Measurements from ENCODE around the gene MRPS6.

MRPS6 gene

GRCh38 chr21:34148419-34148804 is 75.0 kb downstream of the MRPS6 start:
- Histone ChIP-seq H3K79me2 (ENCODE audit: control insufficient read depth, low read length) (no peaks in the 10 kb centered on the region), H3K4me3 (ENCODE audit: low read length) (no peak overlapping the region), H3F3A (ENCODE audit: control insufficient read depth, insufficient read depth) (no peaks in the 10 kb centered on the region), H3K4me2 (ENCODE audit: low read length) (no peak overlapping the region), H3K9me2 (replicated peaks; ENCODE audit: control insufficient read depth, low read length) (no peaks in the 10 kb centered on the region), H3K27me3 (ENCODE audit: control insufficient read depth, low read length) (no peaks in the 10 kb centered on the region), H4K20me1 (ENCODE audit: control insufficient read depth, insufficient read depth, low read depth, low read length) (no peaks in the 10 kb centered on the region), H3K4me1 (ENCODE audit: control insufficient read depth, low read length) (peaks cover 4% of the 10 kb centered on the region), H3K27ac (ENCODE audit: low read depth, low read length) (no peak overlapping the region), H3K36me3 (ENCODE audit: control insufficient read depth, low read length) (peaks cover 3% of the 10 kb centered on the region), H3K9me3 (ENCODE audit: control insufficient read depth, insufficient read depth, low read length) (no peaks in the 10 kb centered on the region)
- no peak for TF ChIP-seq EZH2phosphoT487 (IDR thresholded peaks at IDR 0.05; ENCODE audit: borderline replicate concordance, low read length)
- TF ChIP-seq CTCF (IDR thresholded peaks at IDR 0.05; ENCODE audit: low read depth, low read length, poor library complexity, severe bottlenecking): no peak

- Histone ChIP-seq H3K27me3 (ENCODE audit: control insufficient read depth, low read length) (no peaks in the 10 kb centered on the region), H3K9me3 (ENCODE audit: control insufficient read depth, insufficient read depth, low read length) (no peaks in the 10 kb centered on the region), H3K4me1 (ENCODE audit: control insufficient read depth, low read length) (peaks cover 4% of the 10 kb centered on the region), H3K27ac (ENCODE audit: low read depth, low read length) (no peak overlapping the region), H3K9me2 (replicated peaks; ENCODE audit: control insufficient read depth, low read length) (no peaks in the 10 kb centered on the region), H3K36me3 (ENCODE audit: control insufficient read depth, low read length) (no peaks in the 10 kb centered on the region; the same call in 1 of the 2 replicates), H3F3A (ENCODE audit: control insufficient read depth, insufficient read depth) (no peaks in the 10 kb centered on the region), H3K4me2 (ENCODE audit: low read length) (no peak overlapping the region), H4K20me1 (ENCODE audit: control insufficient read depth, insufficient read depth, low read depth, low read length) (no peaks in the 10 kb centered on the region), H3K4me3 (ENCODE audit: low read length) (no peak overlapping the region), H3K79me2 (ENCODE audit: control insufficient read depth, low read length) (no peaks in the 10 kb centered on the region)
- TF ChIP-seq EZH2phosphoT487 (IDR thresholded peaks at IDR 0.05; ENCODE audit: borderline replicate concordance, low read length): no peak
- no peak for TF ChIP-seq CTCF (IDR thresholded peaks at IDR 0.05; ENCODE audit: low read depth, low read length, poor library complexity, severe bottlenecking)
These were observed 75.6 kb downstream of the MRPS6 start for GRCh38 chr21:34148826-34149558.

GRCh38 chr21:34152500-34152899 is 79.1 kb downstream of the MRPS6 start:
- Histone ChIP-seq H3K36me3 (ENCODE audit: control insufficient read depth, low read length) (no peaks in the 10 kb centered on the region), H3K9me3 (ENCODE audit: control insufficient read depth, insufficient read depth, low read length) (no peaks in the 10 kb centered on the region), H3K4me3 (ENCODE audit: low read length) (no peak overlapping the region), H3K79me2 (ENCODE audit: control insufficient read depth, low read length) (no peaks in the 10 kb centered on the region), H3K4me1 (ENCODE audit: control insufficient read depth, low read length) (peaks cover 4% of the 10 kb centered on the region), H4K20me1 (ENCODE audit: control insufficient read depth, insufficient read depth, low read depth, low read length) (no peaks in the 10 kb centered on the region), H3K27me3 (ENCODE audit: control insufficient read depth, low read length) (no peaks in the 10 kb centered on the region), H3F3A (ENCODE audit: control insufficient read depth, insufficient read depth) (no peaks in the 10 kb centered on the region), H3K9me2 (replicated peaks; ENCODE audit: control insufficient read depth, low read length) (no peaks in the 10 kb centered on the region), H3K4me2 (ENCODE audit: low read length) (no peak overlapping the region), H3K27ac (ENCODE audit: low read depth, low read length) (no peak overlapping the region)
- no peak for TF ChIP-seq EZH2phosphoT487 (IDR thresholded peaks at IDR 0.05; ENCODE audit: borderline replicate concordance, low read length)
- TF ChIP-seq CTCF (IDR thresholded peaks at IDR 0.05; ENCODE audit: low read depth, low read length, poor library complexity, severe bottlenecking): no peak
